ENCODE measurements around the gene POU6F2.

GRCh38 chr7:39321245-39321644 lies 343.5 kb downstream of the POU6F2 start:
- TF ChIP-seq POLR2AphosphoS5 (IDR thresholded peaks at IDR 0.05) (no peak), POLR2A (IDR thresholded peaks at IDR 0.05) (no peak)

Data from breast epithelium (tissue), 3 donors.